Stomach (tissue), 9 donors: ENCODE results near the gene STRA6. TPM values are rescaled to one million over a fixed set of nuclear protein-coding genes. Genes with fewer than 3 reads are reported as not detected.

Experiments used
- DNase-seq, 2 donors: peaks; one replicate each; pipeline versions ENCODE4 v3.0.0 to v3.0.0-alpha.2; 2013 to 2019
- H3K27ac ChIP-seq, 5 donors: fragments of 200-600 bp in 4 of 5; sonication (generic) in 4 of 5; one replicate each; pipeline ENCODE4 v1.5.1; 2013 to 2019; ENCODE audit warnings: mild to moderate bottlenecking in 1 of 5, moderate library complexity in 1 of 5
- H3K27me3 ChIP-seq, 3 donors: fragments of 200-600 bp; sonication (generic); one replicate each; pipeline ENCODE4 v1.5.1; 2017 to 2019; ENCODE audit warnings: mixed run types in 1 of 3
- H3K36me3 ChIP-seq, 4 donors: fragments of 200-600 bp; sonication (generic); 1 replicate in 3 of 4; 2 replicates in 1 of 4; pipeline ENCODE4 v1.5.1; 2016 to 2019
- H3K4me1 ChIP-seq, 4 donors: fragments of 200-600 bp; sonication (generic); one replicate each; pipeline ENCODE4 v1.5.1; 2016 to 2019
- H3K4me3 ChIP-seq, 4 donors: fragments of 200-600 bp; sonication (generic) in 3 of 4; one replicate each; pipeline ENCODE4 v1.5.1; 2016 to 2019; ENCODE audit warnings: mild to moderate bottlenecking in 1 of 4
- H3K9me3 ChIP-seq, 4 donors: fragments of 200-600 bp; sonication (generic); one replicate each; pipeline ENCODE4 v1.5.1; 2016 to 2019
- CTCF ChIP-seq, 7 experiments: fragments of 450-650 bp in 4 of 7; fragments of 200-600 bp in 3 of 7; sonication (generic) in 3 of 7; IDR thresholded peaks; one replicate each; pipeline ENCODE4 v1.5.1; 2016 to 2019; ENCODE audit warnings: antibody characterized with exemption in 7 of 7, control low read depth in 2 of 7, mild to moderate bottlenecking in 1 of 7
- EP300 ChIP-seq: sonication (generic); formaldehyde crosslinking; IDR thresholded peaks from one replicate; pipeline ENCODE4 v1.6.1; 2017; ENCODE audit warnings: antibody characterized with exemption
- POLR2A ChIP-seq, 4 donors: fragments of 450-650 bp; IDR thresholded peaks; one replicate each; pipeline ENCODE4 v1.6.1; 2016; ENCODE audit warnings: antibody characterized with exemption in 4 of 4, control low read depth in 2 of 4, mild to moderate bottlenecking in 1 of 4, moderate library complexity in 1 of 4
- POLR2AphosphoS5 ChIP-seq, 3 donors: sonication (generic); formaldehyde crosslinking; IDR thresholded peaks; one replicate each; pipeline ENCODE4 v1.6.1; 2016; ENCODE audit warnings: antibody characterized with exemption in 3 of 3
- WGBS, 5 donors: extraction: QIAGEN DNeasy Blood & Tissue Kit in 3 of 5; methylation state at CpG; one replicate each; pipeline versions ENCODE4 v1.1.5 to v1.1.7; 2013 to 2018; 5-methylcytosine and 5-hydroxymethylcytosine counted together
- intact Hi-C: fragments of 100-400 bp; cut with DNase I; formaldehyde crosslinking; loops from one replicate; pipeline ENCODE4 v1.15.1; 2023; ENCODE audit warnings: low total_unique reads
- polyA plus RNA-seq, 3 donors: library from polyadenylated mRNA; stranded (reverse); fragments of 200-250 nt; gene quantifications; one replicate each; pipeline ENCODE4 v1.2.3, GENCODE V29; 2013
- total RNA-seq, 5 donors: library from RNA; depleted of rRNA; stranded (reverse); fragments of >200 nt; gene quantifications; one replicate each; pipeline versions ENCODE4 v1.1.0 to v1.2.3, GENCODE V29; 2014 to 2016
- donor health status: healthy with polysubstance abuse.
- donor health status: Bipolar disorder and iron deficiency.
- donor health status: healthy.

Gene STRA6
- total and polyA plus RNA-seq, 8 donors = 0.95 to 1.5 TPM; not detected in 6

- peaks cover 12 to 79% (median 53%) of the 10 kb centered on the region in 4 donors for H3K4me1 ChIP-seq
- intact Hi-C loops = no loop called here
- no peak for TF ChIP-seq CTCF (IDR thresholded peaks at IDR 0.05)
- no peak for TF ChIP-seq POLR2AphosphoS5 (IDR thresholded peaks at IDR 0.05)
- TF ChIP-seq POLR2A (IDR thresholded peaks at IDR 0.05) = no peak
- no peak for TF ChIP-seq EP300
- 64 to 72% (median 70%) methylated on average over 8 to 10 of the region's 10 CpGs for WGBS, 5 donors
- no peak for DNase-seq
- no peak overlapping the region for H3K4me3 ChIP-seq
- H3K27me3 ChIP-seq = peaks cover 0 to 3% (median 0%) of the 10 kb centered on the region in 3 donors
- H3K9me3 ChIP-seq = no peaks in the 10 kb centered on the region
- H3K27ac ChIP-seq = no peak overlapping the region
- peaks cover 0 to 10% (median 0%) of the 10 kb centered on the region in 4 donors for H3K36me3 ChIP-seq
These were observed 26.0 kb downstream of the STRA6 start for GRCh38 chr15:74176262-74177214.

GRCh38 chr15:74175271-74176191, 27.1 kb downstream of the STRA6 start:
- no peaks in the 10 kb centered on the region for H3K9me3 ChIP-seq
- H3K27ac ChIP-seq = peak overlapping the region in 1 of 5 donors; percentile 80
- peak overlapping the region in 2 of 4 donors; percentile 31 to 40 for H3K4me3 ChIP-seq
- 82 to 89% (median 86%) methylated on average over 20 to 45 of the region's 45 CpGs for WGBS, 5 donors
- TF ChIP-seq EP300 = no peak
- no peak for TF ChIP-seq POLR2AphosphoS5 (IDR thresholded peaks at IDR 0.05)
- no peak for TF ChIP-seq POLR2A (IDR thresholded peaks at IDR 0.05)
- TF ChIP-seq CTCF (IDR thresholded peaks at IDR 0.05) = no peak
- no peak for DNase-seq
- peaks cover 0 to 10% (median 0%) of the 10 kb centered on the region in 4 donors for H3K36me3 ChIP-seq
- peaks cover 0 to 3% (median 0%) of the 10 kb centered on the region in 3 donors for H3K27me3 ChIP-seq
- peaks cover 12 to 78% (median 52%) of the 10 kb centered on the region in 4 donors for H3K4me1 ChIP-seq
- intact Hi-C loops = no loop called here

- Histone ChIP-seq H3K36me3 (peaks cover 0 to 10% (median 0%) of the 10 kb centered on the region in 4 donors), H3K4me1 (peaks cover 12 to 72% (median 48%) of the 10 kb centered on the region in 4 donors), H3K27ac (peak overlapping the region in 3 of 5 donors; percentile 22 to 80 (median 78)), H3K27me3 (peaks cover 0 to 3% (median 0%) of the 10 kb centered on the region in 3 donors), H3K9me3 (no peaks in the 10 kb centered on the region), H3K4me3 (peak overlapping the region; percentile 31 to 40 (median 36))
- TF ChIP-seq POLR2A (IDR thresholded peaks at IDR 0.05) (no peak), POLR2AphosphoS5 (IDR thresholded peaks at IDR 0.05) (no peak), EP300 (no peak), CTCF (IDR thresholded peaks at IDR 0.05) (no peak)
- intact Hi-C loops = no loop called here
- WGBS, 5 donors = 77 to 93% (median 90%) methylated on average over 3 to 14 of the region's 14 CpGs
- no peak for DNase-seq
These were observed 27.7 kb downstream of the STRA6 start for GRCh38 chr15:74174958-74175253.
